H1 (cell line): ENCODE measurements around the gene HACD3.

Experiments used
- CHD1 ChIP-seq: IDR thresholded peaks from 2 replicates; pipeline ENCODE4 v1.6.1; 2012; ENCODE audit warnings: low read depth, low read length, improper control_type of control experiment
- EGR1 ChIP-seq: IDR thresholded peaks from 2 replicates; pipeline ENCODE4 v1.6.1; 2011; ENCODE audit warnings: low read depth, low read length, borderline replicate concordance
- HDAC2 ChIP-seq, 2 experiments: fragments of 300-600 bp in 1 of 2; sonication (generic) in 1 of 2; IDR thresholded peaks; 2 replicates each; pipeline ENCODE4 v1.6.1; 2011 to 2012; ENCODE audit warnings: low read depth in 2 of 2, low read length in 2 of 2, mild to moderate bottlenecking in 2 of 2, moderate library complexity in 2 of 2, borderline replicate concordance in 1 of 2, inconsistent platforms in 1 of 2
- JUN ChIP-seq: IDR thresholded peaks from 2 replicates; pipeline ENCODE4 v1.6.1; 2011; ENCODE audit warnings: low read depth, mild to moderate bottlenecking, improper control_type of control experiment, low read length
- POU5F1 ChIP-seq: IDR thresholded peaks from 2 replicates; pipeline ENCODE4 v1.6.1; 2011; ENCODE audit warnings: low read depth, mild to moderate bottlenecking, low read length, moderate library complexity
- TF ChIP-seq, protein P1 (sequence below), 3 experiments: IDR thresholded peaks; 1 replicate in 2 of 3; 2 replicates in 1 of 3; pipeline versions ENCODE4 v1.5.1 to v1.6.1; 2011; ENCODE audit warnings: low read length in 3 of 3, mild to moderate bottlenecking in 3 of 3, inconsistent platforms in 2 of 3, low read depth in 1 of 3, moderate library complexity in 1 of 3; ENCODE audit not compliant: insufficient read depth in 1 of 3; ENCODE audit errors: control extremely low read depth in 1 of 3

GRCh38 chr15:65535192-65535591, 4.9 kb downstream of the HACD3 start:
- TF ChIP-seq EGR1 (no peak), HDAC2 (IDR thresholded peaks at IDR 0.05; ENCODE audit: borderline replicate concordance in 1 of 2, low read depth in 2 of 2, low read length in 2 of 2) (no peak), POU5F1 (no peak), JUN (no peak), CHD1 (no peak)
- TF ChIP-seq, protein P1, sequence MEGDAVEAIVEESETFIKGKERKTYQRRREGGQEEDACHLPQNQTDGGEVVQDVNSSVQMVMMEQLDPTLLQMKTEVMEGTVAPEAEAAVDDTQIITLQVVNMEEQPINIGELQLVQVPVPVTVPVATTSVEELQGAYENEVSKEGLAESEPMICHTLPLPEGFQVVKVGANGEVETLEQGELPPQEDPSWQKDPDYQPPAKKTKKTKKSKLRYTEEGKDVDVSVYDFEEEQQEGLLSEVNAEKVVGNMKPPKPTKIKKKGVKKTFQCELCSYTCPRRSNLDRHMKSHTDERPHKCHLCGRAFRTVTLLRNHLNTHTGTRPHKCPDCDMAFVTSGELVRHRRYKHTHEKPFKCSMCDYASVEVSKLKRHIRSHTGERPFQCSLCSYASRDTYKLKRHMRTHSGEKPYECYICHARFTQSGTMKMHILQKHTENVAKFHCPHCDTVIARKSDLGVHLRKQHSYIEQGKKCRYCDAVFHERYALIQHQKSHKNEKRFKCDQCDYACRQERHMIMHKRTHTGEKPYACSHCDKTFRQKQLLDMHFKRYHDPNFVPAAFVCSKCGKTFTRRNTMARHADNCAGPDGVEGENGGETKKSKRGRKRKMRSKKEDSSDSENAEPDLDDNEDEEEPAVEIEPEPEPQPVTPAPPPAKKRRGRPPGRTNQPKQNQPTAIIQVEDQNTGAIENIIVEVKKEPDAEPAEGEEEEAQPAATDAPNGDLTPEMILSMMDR (IDR thresholded peaks at IDR 0.05; ENCODE audit: control extremely low read depth in 1 of 3, insufficient read depth in 1 of 3, low read depth in 1 of 3, low read length in 3 of 3) = no peak
